Activated CD4-positive, alpha-beta T cell treated with anti-CD3 and anti-CD28 coated beads for 4 hours (primary cell): ENCODE results near the gene MUC12.
"Not testable (repeated sequence)": the region's sequence is repeated elsewhere in the genome, so short reads cannot be mapped to it uniquely, and the experiment has no call there.

Experiments used
- DNase-seq, 2 donors: peaks; one replicate each; pipeline ENCODE4 v3.0.0-alpha.2; 2020

The MUC12 gene

GRCh38 chr7:100957832-100958421 is 11.4 kb upstream of the MUC12 start:
- no peak for DNase-seq

- DNase-seq: no peak
Measured at GRCh38 chr7:100959894-100960293, 9.5 kb upstream of the MUC12 start.

GRCh38 chr7:100962537-100962936 is 6.8 kb upstream of the MUC12 start:
- no peak for DNase-seq

DNA sequence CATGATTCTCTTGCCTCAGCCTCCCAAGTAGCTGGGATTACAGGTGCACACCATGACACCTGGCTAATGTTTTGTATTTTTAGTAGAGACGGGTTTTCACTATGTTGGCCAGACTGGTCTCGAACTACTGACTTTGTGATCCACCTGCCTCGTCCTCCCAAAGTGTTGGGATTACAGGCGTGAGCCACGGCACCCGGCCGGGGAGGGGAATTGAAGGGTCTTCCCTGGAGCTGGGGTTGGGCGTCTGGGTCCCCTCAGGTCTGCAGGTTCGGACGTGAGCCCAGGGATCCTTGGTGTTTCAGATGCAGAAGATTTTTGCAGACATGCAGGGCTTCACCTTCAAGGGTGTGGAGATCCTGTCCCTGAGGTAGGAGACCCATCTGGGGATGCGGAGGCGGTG is 6.0 kb upstream of the MUC12 start:
- no peak for DNase-seq

DNA sequence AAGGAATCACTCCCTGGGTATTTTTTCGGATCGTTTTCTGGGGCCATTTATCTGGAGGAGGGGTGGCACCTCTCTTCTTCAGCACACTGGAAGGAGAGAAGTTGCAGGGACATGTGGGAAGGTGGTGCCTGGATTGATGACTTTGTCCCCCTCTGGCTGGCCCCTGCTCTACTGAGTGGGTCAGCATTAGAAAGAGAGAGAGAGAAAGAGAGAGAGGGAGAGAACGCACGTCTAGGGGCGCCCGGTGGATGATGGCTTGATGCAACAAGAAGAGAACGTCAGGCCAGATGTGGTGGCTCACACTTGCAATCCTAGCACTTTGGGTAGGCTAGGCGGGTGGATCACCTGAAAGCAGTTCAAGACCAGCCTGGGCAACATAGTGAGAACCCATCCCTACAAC is 5.5 kb upstream of the MUC12 start:
- DNase-seq: no peak

DNA sequence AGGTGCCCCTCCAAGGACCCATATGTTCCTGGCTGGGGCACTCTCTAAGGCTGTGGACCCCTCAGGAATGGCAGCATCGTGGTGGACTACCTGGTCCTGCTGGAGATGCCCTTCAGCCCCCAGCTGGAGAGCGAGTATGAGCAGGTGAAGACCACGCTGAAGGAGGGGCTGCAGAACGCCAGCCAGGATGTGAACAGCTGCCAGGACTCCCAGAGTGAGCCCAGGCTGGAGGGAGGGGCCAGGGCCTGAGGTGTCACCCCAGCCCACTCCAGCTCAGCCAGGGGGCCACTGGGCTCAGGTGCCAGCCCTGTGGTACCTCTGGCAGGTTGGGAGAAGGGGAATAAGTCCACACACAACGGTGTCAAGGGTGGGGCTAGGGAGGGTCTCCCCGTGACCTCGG is 4.7 kb upstream of the MUC12 start:
- no peak for DNase-seq

GRCh38 chr7:100965045-100965722 is 4.2 kb upstream of the MUC12 start:
- no peak for DNase-seq

DNA sequence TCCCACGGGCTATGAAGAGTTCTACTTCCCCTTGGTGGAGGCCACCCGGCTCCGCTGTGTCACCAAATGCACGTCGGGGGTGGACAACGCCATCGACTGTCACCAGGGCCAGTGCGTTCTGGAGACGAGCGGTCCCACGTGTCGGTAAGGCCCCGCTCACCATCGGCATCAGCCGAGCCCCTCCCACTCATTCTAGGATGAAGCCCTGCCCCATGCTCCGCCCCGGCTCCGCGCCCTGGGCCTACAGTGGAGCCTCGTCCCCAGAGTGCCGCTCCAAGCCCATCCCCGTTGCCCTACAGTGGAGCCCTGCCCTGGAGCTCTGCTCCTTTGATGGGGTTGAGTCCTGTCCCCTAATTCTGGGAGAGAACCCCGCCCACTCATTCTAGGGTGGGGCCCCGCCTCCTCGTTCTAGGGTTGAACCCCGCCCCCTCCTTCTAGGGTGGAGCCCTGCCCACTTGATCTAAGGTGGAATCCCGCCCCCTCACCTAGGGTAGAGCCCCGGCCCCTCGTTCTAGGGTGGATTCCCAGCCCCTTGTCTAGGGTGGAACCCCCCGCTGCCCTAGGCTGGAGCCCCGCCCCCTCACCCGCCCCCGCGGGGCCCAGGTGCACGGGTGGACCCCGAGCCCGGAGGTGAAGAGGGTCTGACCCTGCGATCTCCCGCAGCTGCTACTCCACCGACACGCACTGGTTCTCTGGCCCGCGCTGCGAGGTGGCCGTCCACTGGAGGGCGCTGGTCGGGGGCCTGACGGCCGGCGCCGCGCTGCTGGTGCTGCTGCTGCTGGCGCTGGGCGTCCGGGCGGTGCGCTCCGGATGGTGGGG is 3.4 kb upstream of the MUC12 start:
- DNase-seq: peak; percentile 64 to 71

GRCh38 chr7:100966542-100967291 is 2.6 kb upstream of the MUC12 start:
- DNase-seq: no peak

DNA sequence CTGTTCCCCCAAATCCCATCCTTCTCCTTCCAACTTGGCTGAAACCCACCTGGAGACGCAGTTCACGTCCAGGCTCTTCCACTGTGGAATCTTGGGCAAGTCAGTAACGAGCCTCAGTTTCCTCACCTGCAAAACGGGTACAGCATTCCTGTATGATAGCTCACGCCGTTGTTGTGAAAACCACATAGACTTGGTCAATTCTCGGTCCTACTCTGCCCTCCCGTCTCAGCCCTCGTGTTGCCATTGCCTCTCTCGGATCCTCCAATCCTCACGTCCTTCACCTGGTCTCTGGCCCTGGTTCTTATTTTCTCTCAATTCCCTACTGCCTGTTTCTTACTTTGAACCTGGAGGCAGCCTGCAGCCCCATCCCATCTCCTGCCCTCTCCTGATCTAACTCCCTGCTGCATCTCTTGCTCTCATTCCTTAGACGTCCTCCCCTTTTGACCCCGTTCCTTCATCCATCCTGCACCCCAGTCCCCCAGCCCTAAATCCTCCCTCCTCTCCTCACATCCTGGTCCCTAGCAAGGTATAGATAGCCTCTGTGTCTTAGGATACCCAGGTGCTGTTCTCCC is 2.0 kb upstream of the MUC12 start:
- DNase-seq: no peak

DNA sequence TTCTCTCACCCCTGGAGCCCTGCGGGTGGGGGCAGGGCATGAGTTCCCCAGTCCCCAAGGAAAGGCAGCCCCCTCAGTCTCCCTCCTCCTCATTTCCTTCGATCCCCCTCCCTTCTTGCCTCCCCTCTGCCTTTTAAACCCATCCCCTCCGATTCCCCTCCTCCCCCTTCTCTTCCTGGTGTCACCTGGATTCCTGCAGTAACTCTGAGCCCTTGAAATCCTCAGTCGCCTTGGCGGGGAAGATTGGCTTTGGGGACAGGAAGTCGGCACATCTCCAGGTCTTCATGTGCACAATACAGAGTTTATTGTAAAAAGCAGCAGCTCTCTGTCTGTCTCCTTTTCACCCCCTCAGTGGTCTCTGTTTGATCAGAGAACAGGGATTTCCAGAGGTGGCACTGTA is 1.3 kb upstream of the MUC12 start:
- DNase-seq: no peak

DNA sequence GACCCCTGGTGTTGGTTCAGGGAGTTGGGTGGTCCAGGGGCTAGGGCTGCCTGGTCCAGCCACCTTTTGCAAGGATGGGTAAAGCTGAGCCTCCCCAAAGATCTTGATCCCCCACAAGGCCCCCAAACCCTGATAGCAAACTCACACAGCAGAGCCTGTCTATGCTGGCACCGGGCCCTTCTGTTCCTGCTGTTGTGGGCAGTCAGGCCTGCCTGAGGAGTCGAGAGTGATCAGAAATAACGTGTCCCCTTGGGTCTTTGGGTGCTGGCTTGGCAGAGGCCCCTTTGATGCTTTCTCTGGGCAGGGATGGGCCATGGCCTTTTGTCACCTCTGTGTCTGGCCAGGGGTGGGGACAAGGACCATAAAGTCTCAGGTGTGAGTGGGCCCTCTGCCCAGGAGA is 715 bp upstream of the MUC12 start:
- DNase-seq: no peak

DNA sequence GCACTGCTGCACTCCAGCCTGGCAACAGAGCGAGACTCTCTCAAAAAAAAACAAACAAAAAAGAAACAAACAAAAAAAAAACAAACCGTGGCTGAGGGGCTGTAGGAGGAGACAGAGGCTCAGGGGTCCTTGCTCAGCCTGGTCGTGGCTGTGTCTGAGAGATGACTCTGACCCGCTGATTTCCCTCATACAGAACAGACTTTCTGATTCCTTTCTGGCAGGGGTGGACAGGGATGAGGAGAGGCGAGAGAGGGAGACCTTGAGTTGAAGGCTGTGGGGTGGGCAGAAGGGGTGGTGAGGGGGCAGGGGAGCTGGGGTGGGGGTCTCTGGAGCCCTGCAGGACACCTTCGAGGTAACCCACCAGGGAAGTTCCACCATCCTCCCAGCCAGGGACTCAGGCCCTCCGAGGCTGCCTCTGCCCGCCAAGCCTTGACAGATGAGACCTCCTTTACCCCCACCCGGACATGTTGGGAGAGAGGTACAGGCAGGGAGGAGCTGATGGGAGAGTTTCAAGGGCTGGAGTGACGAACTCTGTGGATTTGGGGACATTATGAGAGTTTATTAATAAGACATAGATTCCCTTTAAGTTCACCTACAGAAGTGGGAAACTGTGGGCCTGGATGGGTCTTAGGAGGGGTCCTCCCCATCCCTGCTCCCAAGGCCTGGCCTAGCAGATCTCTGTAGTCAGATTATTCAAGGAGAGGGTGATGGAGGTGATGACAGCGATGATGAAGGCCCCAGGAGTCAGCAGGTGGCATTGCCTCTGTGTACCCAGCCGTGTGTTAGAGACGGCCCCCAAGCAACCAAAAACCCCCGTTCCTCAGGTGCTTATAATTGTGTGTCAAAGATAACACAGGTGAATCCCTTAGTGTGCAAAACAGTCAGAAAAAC is 2.0 kb downstream of the MUC12 start:
- DNase-seq: no peak

- no peak for DNase-seq
Measured at GRCh38 chr7:100972002-100972347, 2.6 kb downstream of the MUC12 start.

GRCh38 chr7:100974021-100974420 is 4.7 kb downstream of the MUC12 start:
- DNase-seq: no peak

DNA sequence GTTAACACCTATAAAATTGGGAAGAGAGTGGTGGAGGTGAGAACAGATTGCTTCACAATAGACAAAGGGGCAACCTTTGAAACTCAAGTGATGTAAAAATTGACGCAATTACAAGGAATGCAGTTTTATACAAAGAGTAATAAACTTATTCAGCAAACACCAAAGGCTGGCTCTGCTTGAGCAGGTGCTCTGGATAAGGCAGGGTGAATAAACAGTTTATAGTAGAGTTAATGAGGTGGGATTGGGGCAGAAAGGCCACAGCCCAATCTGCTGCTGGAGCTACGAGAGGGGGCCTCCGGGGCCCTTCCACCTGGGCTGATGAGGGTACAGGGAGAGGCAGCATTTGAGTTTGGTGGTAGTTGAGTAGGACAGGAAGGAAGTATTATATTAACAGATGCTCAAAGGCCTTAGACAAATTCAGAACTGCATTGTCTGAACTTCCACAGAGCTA is 6.0 kb downstream of the MUC12 start:
- DNase-seq: no peak

DNA sequence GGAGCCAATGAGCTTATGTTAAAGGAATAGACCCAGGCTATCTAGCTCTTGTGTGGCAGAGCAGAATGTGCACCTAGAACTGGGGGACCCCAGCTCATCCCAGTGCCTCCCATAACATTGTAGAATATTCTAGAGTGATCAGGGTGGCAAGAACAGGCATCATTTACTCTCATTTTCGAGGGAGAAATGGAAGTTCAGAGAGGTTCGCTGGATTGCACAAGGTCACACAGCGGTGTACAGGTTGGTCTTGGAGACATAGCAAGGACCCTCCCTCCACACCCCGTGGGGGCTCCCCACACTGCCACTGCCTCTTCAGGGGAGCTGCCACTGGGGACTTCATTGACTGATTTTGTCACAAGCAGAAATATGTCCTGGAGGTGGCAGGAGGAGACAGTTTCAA is 8.9 kb downstream of the MUC12 start:
- DNase-seq: no peak

- DNase-seq: no peak
Measured at GRCh38 chr7:100983451-100984187, 14.3 kb downstream of the MUC12 start.

- not testable (repeated sequence) for DNase-seq
Measured at GRCh38 chr7:100984241-100984918, 15.0 kb downstream of the MUC12 start.

DNA sequence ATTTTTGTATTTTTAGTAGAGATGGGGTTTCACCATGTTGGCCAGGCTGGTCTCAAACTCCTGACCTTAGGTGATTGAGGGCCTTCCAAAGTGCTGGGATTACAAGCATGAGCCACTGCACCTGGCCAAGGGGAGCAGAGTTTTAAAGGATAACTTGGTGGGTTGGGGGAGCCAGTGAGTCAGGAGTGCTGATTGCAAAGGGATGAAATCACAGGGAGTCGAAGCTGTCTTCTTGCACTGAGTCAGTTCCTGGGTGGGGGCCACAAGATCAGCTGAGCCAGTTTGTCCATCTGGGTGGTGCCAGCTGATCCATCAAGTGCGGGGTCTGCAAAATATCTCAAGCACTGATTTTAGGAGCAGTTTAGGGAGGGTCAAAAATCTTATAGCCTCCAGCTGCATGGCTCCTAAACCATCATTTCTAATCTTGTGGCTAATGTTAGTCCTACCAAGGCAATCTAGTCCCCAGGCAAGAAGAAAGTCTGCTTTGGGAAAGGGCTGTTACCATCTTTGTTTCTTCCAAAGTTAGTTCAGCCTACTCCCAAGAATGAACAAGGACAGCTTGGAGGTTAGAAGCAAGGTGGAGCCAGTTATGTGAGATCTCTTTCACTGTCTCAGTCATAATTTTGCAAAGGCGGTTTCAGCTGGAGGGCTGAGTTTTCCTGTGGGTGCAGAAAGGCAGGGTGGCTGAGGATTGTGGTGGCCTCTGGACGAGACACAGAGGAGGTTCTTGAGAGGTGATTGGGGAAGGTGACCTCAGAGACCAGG is 15.8 kb downstream of the MUC12 start:
- not testable (repeated sequence) for DNase-seq
